Measurements from ENCODE around the gene BMX.

DNA sequence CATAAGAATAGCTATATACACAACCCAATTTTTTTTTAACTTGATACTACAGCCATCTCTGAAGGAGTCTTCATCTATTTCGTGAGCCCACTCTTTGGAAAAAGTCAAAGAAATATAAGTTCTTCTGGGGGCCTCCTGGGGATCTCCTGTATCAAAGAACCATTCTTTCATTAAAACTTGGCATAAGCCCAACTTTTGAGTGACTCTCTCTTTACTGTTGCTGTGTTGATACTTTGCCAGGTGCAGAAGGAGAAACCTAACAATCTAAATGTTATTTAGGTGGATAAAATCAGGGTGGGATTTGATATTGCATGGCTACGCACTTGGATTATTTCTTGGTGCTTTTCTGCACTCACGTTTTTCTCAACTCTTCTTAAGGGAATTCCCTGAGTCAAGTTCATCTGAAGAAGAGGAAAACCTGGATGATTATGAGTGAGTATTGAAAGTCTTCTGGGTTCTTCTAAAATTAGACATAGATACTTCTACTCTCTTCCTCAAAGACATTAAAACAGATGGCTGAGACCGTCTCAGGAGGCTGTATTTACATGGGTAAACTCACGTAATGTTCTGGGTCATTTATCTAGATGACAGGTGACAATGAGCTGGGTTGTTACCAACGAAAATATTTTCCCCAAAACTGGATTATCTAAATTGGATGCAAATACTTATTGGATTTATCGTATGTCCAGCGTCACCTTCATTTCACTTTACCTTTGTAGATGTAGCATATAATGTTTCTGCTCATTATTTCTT, 25.2 kb downstream of the BMX start:
- TF ChIP-seq POLR2A (IDR thresholded peaks at IDR 0.05; ENCODE audit: extremely low read depth, insufficient read length), result no peak
- TF ChIP-seq, protein P1, sequence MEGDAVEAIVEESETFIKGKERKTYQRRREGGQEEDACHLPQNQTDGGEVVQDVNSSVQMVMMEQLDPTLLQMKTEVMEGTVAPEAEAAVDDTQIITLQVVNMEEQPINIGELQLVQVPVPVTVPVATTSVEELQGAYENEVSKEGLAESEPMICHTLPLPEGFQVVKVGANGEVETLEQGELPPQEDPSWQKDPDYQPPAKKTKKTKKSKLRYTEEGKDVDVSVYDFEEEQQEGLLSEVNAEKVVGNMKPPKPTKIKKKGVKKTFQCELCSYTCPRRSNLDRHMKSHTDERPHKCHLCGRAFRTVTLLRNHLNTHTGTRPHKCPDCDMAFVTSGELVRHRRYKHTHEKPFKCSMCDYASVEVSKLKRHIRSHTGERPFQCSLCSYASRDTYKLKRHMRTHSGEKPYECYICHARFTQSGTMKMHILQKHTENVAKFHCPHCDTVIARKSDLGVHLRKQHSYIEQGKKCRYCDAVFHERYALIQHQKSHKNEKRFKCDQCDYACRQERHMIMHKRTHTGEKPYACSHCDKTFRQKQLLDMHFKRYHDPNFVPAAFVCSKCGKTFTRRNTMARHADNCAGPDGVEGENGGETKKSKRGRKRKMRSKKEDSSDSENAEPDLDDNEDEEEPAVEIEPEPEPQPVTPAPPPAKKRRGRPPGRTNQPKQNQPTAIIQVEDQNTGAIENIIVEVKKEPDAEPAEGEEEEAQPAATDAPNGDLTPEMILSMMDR (IDR thresholded peaks at IDR 0.05; ENCODE audit: low read depth, low read length), result no peak
- no peak for TF ChIP-seq MYC (IDR thresholded peaks at IDR 0.05; ENCODE audit: low read depth, low read length)
- TF ChIP-seq MAX (IDR thresholded peaks at IDR 0.05; ENCODE audit: low read depth, low read length), result no peak
